Astrocyte (in vitro differentiated cells and primary cell): ENCODE measurements around the gene INPP5A.

Experiments used
- CTCF ChIP-seq: IDR thresholded peaks from 2 replicates; pipeline ENCODE4 v1.5.1; 2011; ENCODE audit warnings: low read depth, mild to moderate bottlenecking, inconsistent platforms, low read length, moderate library complexity; ENCODE audit not compliant: insufficient read depth
- EZH2 ChIP-seq: IDR thresholded peaks from 2 replicates; pipeline ENCODE4 v1.6.1; 2012; ENCODE audit warnings: mild to moderate bottlenecking, low read length, inconsistent platforms; ENCODE audit not compliant: insufficient read depth

GRCh38 chr10:132677096-132677472 lies 139.5 kb downstream of the INPP5A start:
- no peak for TF ChIP-seq CTCF
- no peak for TF ChIP-seq EZH2
